Measurements from ENCODE around the gene ANTXR2.

DNA sequence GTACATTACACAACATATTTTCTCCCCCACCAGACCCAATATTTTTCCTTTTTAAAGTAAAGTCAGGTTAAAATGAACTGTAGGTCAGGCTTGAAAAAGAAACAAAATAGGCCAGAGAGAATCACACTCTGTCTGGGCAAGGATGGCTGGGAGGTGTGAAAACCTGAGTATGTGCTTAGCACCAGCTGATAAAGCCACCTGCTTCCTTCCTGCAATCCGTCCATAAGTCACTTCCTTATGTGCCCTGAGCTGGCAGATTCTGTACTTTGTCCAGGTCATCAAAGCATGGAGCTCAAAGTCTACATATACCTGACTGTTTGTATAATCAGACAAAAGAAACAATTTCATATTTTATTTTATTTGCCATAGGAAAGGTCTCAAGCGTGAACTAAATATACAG, 37.7 kb downstream of the ANTXR2 start:
- TF ChIP-seq CTCF (IDR thresholded peaks at IDR 0.05) (no peak), POLR2A (IDR thresholded peaks at IDR 0.05) (no peak)

Data from heart left ventricle (tissue), 13 donors.